ENCODE measurements around the gene COL5A2. TPM values are rescaled to one million over a fixed set of nuclear protein-coding genes. Genes with fewer than 3 reads are reported as not detected.

COL5A2 gene
- total RNA-seq, 1 donor from 2014 or later, result 278 TPM

GRCh38 chr2:189056200-189057106 is 123.1 kb downstream of the COL5A2 start:
- no peak for DNase-seq (ENCODE audit: low read depth)

GRCh38 chr2:189050165-189050712 is 129.3 kb downstream of the COL5A2 start:
- DNase-seq (ENCODE audit: low read depth), result no peak

GRCh38 chr2:189049709-189050164 is 129.8 kb downstream of the COL5A2 start:
- DNase-seq (ENCODE audit: low read depth), result no peak

- DNase-seq (ENCODE audit: low read depth), result no peak
Measured at GRCh38 chr2:189048189-189048588, 131.4 kb downstream of the COL5A2 start.

GRCh38 chr2:189047171-189047888 is 132.2 kb downstream of the COL5A2 start:
- DNase-seq (ENCODE audit: low read depth), result no peak

- no peak for DNase-seq (ENCODE audit: low read depth)
Measured at GRCh38 chr2:189046320-189046719, 133.2 kb downstream of the COL5A2 start.

GRCh38 chr2:189045836-189046235 is 133.7 kb downstream of the COL5A2 start:
- no peak for DNase-seq (ENCODE audit: low read depth)

GRCh38 chr2:189037518-189037917 is 142.0 kb downstream of the COL5A2 start:
- no peak for DNase-seq (ENCODE audit: low read depth)

GRCh38 chr2:189024901-189025618 is 154.5 kb downstream of the COL5A2 start:
- DNase-seq (ENCODE audit: low read depth), result no peak

- DNase-seq (ENCODE audit: low read depth), result no peak
Measured at GRCh38 chr2:189022492-189022891, 157.1 kb downstream of the COL5A2 start.

- no peak for DNase-seq (ENCODE audit: low read depth)
Measured at GRCh38 chr2:189022053-189022481, 157.5 kb downstream of the COL5A2 start.

- peak; percentile 30 for DNase-seq (ENCODE audit: low read depth)
Measured at GRCh38 chr2:189020179-189020578, 159.4 kb downstream of the COL5A2 start.

GRCh38 chr2:189018631-189019030 is 160.9 kb downstream of the COL5A2 start:
- DNase-seq (ENCODE audit: low read depth), result no peak

- DNase-seq (ENCODE audit: low read depth), result no peak
Measured at GRCh38 chr2:189016311-189016861, 163.2 kb downstream of the COL5A2 start.

- no peak for DNase-seq (ENCODE audit: low read depth)
Measured at GRCh38 chr2:189015359-189015758, 164.2 kb downstream of the COL5A2 start.

GRCh38 chr2:189014449-189015138 is 165.0 kb downstream of the COL5A2 start:
- DNase-seq (ENCODE audit: low read depth), result peak; percentile 36

GRCh38 chr2:189013671-189014448 is 165.7 kb downstream of the COL5A2 start:
- peak; percentile 34 for DNase-seq (ENCODE audit: low read depth)

- no peak for DNase-seq (ENCODE audit: low read depth)
Measured at GRCh38 chr2:189013031-189013430, 166.5 kb downstream of the COL5A2 start.

GRCh38 chr2:189012351-189012750 is 167.2 kb downstream of the COL5A2 start:
- DNase-seq (ENCODE audit: low read depth), result no peak
